ENCODE results near the gene CREB3L2. TPM values are rescaled to one million over a fixed set of nuclear protein-coding genes. Genes with fewer than 3 reads are reported as not detected.

CREB3L2 gene
- total RNA-seq, 4 donors from 2014 or later, result 33.1 to 59.1 (median 43.3) TPM

- 80 to 92% methylated on average over 3 of the region's 3 CpGs for WGBS, 2 donors (ENCODE audit: low coverage in 1 of 2)
- no peak for ATAC-seq
- Histone ChIP-seq H3K27me3 (no peaks in the 10 kb centered on the region), H3K36me3 (peaks cover 0 to 49% of the 10 kb centered on the region in 2 donors), H3K4me3 (no peak overlapping the region), H3K4me1 (peaks cover 0 to 4% (median 0%) of the 10 kb centered on the region in 3 donors), H3K27ac (no peak overlapping the region), H3K9me3 (peaks cover 0 to 5% (median 0%) of the 10 kb centered on the region in 3 donors)
- TF ChIP-seq EP300 (IDR thresholded peaks at IDR 0.05) (no peak), CTCF (IDR thresholded peaks at IDR 0.05) (no peak), POLR2A (IDR thresholded peaks at IDR 0.05) (no peak), POLR2AphosphoS5 (IDR thresholded peaks at IDR 0.05) (no peak)
These were observed 134.6 kb downstream of the CREB3L2 start for GRCh38 chr7:137867289-137867688.

GRCh38 chr7:137865764-137866163 is 136.1 kb downstream of the CREB3L2 start:
- H3K27me3 ChIP-seq, result no peaks in the 10 kb centered on the region
- H3K4me3 ChIP-seq, result no peak overlapping the region
- peaks cover 0 to 5% (median 0%) of the 10 kb centered on the region in 3 donors for H3K9me3 ChIP-seq
- peaks cover 0 to 54% of the 10 kb centered on the region in 2 donors for H3K36me3 ChIP-seq
- TF ChIP-seq POLR2AphosphoS5 (IDR thresholded peaks at IDR 0.05), result no peak
- no peak for TF ChIP-seq POLR2A (IDR thresholded peaks at IDR 0.05)
- no peak for TF ChIP-seq EP300 (IDR thresholded peaks at IDR 0.05)
- no peak for TF ChIP-seq CTCF (IDR thresholded peaks at IDR 0.05)
- H3K27ac ChIP-seq, result no peak overlapping the region
- ATAC-seq, result no peak
- WGBS, 2 donors (ENCODE audit: low coverage in 1 of 2), result 100% methylated on average over 1 of the region's 1 CpG
- H3K4me1 ChIP-seq, result no peaks in the 10 kb centered on the region

- 75% methylated on average over 1 of the region's 2 CpGs; no CpG with 5 or more reads in 1 of the 2 donors for WGBS, 2 donors (ENCODE audit: low coverage in 1 of 2)
These were observed 138.9 kb downstream of the CREB3L2 start for GRCh38 chr7:137862964-137863363.

GRCh38 chr7:137862358-137862757 is 139.5 kb downstream of the CREB3L2 start:
- Histone ChIP-seq H3K36me3 (peaks cover 0 to 53% of the 10 kb centered on the region in 2 donors), H3K4me1 (no peaks in the 10 kb centered on the region), H3K9me3 (peaks cover 0 to 5% (median 0%) of the 10 kb centered on the region in 3 donors), H3K27me3 (no peaks in the 10 kb centered on the region), H3K4me3 (no peak overlapping the region), H3K27ac (no peak overlapping the region)
- 38 to 40% methylated on average over 3 to 4 of the region's 4 CpGs for WGBS, 2 donors (ENCODE audit: low coverage in 1 of 2)
- ATAC-seq, result no peak
- TF ChIP-seq POLR2A (IDR thresholded peaks at IDR 0.05) (no peak), POLR2AphosphoS5 (IDR thresholded peaks at IDR 0.05) (no peak), EP300 (IDR thresholded peaks at IDR 0.05) (no peak), CTCF (IDR thresholded peaks at IDR 0.05) (no peak)

More at GRCh38 chr7:137862964-137863363, 138.9 kb downstream of the CREB3L2 start:
- H3K27me3 ChIP-seq, result no peaks in the 10 kb centered on the region
- ATAC-seq, result no peak
- H3K9me3 ChIP-seq, result peaks cover 0 to 5% (median 0%) of the 10 kb centered on the region in 3 donors
- TF ChIP-seq EP300 (IDR thresholded peaks at IDR 0.05), result no peak
- TF ChIP-seq POLR2A (IDR thresholded peaks at IDR 0.05), result no peak
- no peak for TF ChIP-seq POLR2AphosphoS5 (IDR thresholded peaks at IDR 0.05)
- TF ChIP-seq CTCF (IDR thresholded peaks at IDR 0.05), result no peak
- no peak overlapping the region for H3K27ac ChIP-seq
- H3K4me1 ChIP-seq, result no peaks in the 10 kb centered on the region
- no peak overlapping the region for H3K4me3 ChIP-seq
- peaks cover 0 to 58% of the 10 kb centered on the region in 2 donors for H3K36me3 ChIP-seq

- Histone ChIP-seq H3K27me3 (no peaks in the 10 kb centered on the region), H3K27ac (no peak overlapping the region), H3K9me3 (no peaks in the 10 kb centered on the region), H3K4me3 (no peak overlapping the region), H3K4me1 (no peaks in the 10 kb centered on the region), H3K36me3 (peaks cover 0 to 35% of the 10 kb centered on the region in 2 donors)
- no peak for TF ChIP-seq CTCF (IDR thresholded peaks at IDR 0.05)
- no peak for TF ChIP-seq POLR2A (IDR thresholded peaks at IDR 0.05)
- TF ChIP-seq EP300 (IDR thresholded peaks at IDR 0.05), result no peak
- TF ChIP-seq POLR2AphosphoS5 (IDR thresholded peaks at IDR 0.05), result no peak
- ATAC-seq, result no peak
- WGBS, 2 donors (ENCODE audit: low coverage in 1 of 2), result 85 to 100% methylated on average over 2 of the region's 2 CpGs
These were observed 141.3 kb downstream of the CREB3L2 start for GRCh38 chr7:137860542-137860941.
